ENCODE measurements around the gene RAB17. TPM values are rescaled to one million over a fixed set of nuclear protein-coding genes. Genes with fewer than 3 reads are reported as not detected.

Gene RAB17
- total RNA-seq, 2 donors from 2014 or later = 6.4 to 6.5 TPM

GRCh38 chr2:237574894-237575868 lies 15.4 kb downstream of the RAB17 start:
- ATAC-seq (ENCODE audit: insufficient number of reproducible peaks, low FRiP score, low read depth) = no peak
- TF ChIP-seq, protein P1, sequence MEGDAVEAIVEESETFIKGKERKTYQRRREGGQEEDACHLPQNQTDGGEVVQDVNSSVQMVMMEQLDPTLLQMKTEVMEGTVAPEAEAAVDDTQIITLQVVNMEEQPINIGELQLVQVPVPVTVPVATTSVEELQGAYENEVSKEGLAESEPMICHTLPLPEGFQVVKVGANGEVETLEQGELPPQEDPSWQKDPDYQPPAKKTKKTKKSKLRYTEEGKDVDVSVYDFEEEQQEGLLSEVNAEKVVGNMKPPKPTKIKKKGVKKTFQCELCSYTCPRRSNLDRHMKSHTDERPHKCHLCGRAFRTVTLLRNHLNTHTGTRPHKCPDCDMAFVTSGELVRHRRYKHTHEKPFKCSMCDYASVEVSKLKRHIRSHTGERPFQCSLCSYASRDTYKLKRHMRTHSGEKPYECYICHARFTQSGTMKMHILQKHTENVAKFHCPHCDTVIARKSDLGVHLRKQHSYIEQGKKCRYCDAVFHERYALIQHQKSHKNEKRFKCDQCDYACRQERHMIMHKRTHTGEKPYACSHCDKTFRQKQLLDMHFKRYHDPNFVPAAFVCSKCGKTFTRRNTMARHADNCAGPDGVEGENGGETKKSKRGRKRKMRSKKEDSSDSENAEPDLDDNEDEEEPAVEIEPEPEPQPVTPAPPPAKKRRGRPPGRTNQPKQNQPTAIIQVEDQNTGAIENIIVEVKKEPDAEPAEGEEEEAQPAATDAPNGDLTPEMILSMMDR (IDR thresholded peaks at IDR 0.05) = no peak
- Histone ChIP-seq H3K36me3 (no peaks in the 10 kb centered on the region), H3K4me3 (no peak overlapping the region), H3K27me3 (replicated peaks; ENCODE audit: insufficient read depth) (no peaks in the 10 kb centered on the region), H3K27ac (no peak overlapping the region), H3K9me3 (no peaks in the 10 kb centered on the region), H3K4me1 (ENCODE audit: control insufficient read depth in 1 of 2, low read depth in 2 of 2) (peaks cover 0 to 21% of the 10 kb centered on the region in 2 donors)
- no peak for DNase-seq (ENCODE audit: low spot score)

- no peaks in the 10 kb centered on the region for H3K9me3 ChIP-seq
- no peak overlapping the region for H3K27ac ChIP-seq
- peaks cover 0 to 21% of the 10 kb centered on the region in 2 donors for H3K4me1 ChIP-seq (ENCODE audit: control insufficient read depth in 1 of 2, low read depth in 2 of 2)
- ATAC-seq (ENCODE audit: insufficient number of reproducible peaks, low FRiP score, low read depth) = no peak
- H3K36me3 ChIP-seq = no peaks in the 10 kb centered on the region
- TF ChIP-seq, protein P1 (IDR thresholded peaks at IDR 0.05) = no peak
- no peak overlapping the region for H3K4me3 ChIP-seq
- no peaks in the 10 kb centered on the region for H3K27me3 ChIP-seq (replicated peaks; ENCODE audit: insufficient read depth)
- DNase-seq (ENCODE audit: low spot score) = no peak
Observed at GRCh38 chr2:237574467-237574866, 16.1 kb downstream of the RAB17 start.

- Histone ChIP-seq H3K4me1 (ENCODE audit: control insufficient read depth in 1 of 2, low read depth in 2 of 2) (peaks cover 0 to 21% of the 10 kb centered on the region in 2 donors), H3K9me3 (no peaks in the 10 kb centered on the region), H3K27me3 (replicated peaks; ENCODE audit: insufficient read depth) (no peaks in the 10 kb centered on the region), H3K4me3 (no peak overlapping the region), H3K36me3 (no peaks in the 10 kb centered on the region), H3K27ac (no peak overlapping the region)
- DNase-seq (ENCODE audit: low spot score) (no peak), ATAC-seq (ENCODE audit: insufficient number of reproducible peaks, low FRiP score, low read depth) (no peak)
- TF ChIP-seq, protein P1 (IDR thresholded peaks at IDR 0.05) = no peak
Observed at GRCh38 chr2:237573721-237574415, 16.7 kb downstream of the RAB17 start.

DNA sequence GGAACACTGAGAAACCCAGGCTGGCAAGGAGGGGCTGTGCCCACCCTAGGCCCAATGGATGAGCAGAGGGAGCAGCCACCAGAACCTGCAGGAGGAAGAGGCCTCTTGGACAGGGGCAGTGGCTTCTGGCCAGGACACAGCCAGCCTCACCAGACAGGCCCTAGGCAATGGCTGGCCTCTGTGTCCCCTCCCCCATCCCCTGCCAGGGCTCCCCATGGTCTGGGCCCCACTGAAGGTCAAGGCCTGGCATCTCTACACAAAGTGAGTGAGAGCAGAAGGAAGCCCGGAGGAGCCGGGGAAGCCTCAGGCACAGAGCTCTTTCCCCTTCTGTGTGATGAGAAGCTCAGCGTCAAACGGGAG lies 17.8 kb downstream of the RAB17 start:
- ATAC-seq (ENCODE audit: insufficient number of reproducible peaks, low FRiP score, low read depth) (no peak), DNase-seq (ENCODE audit: low spot score) (no peak)
- H3K36me3 ChIP-seq = no peaks in the 10 kb centered on the region
- H3K27me3 ChIP-seq (replicated peaks; ENCODE audit: insufficient read depth) = no peaks in the 10 kb centered on the region
- no peak overlapping the region for H3K4me3 ChIP-seq
- H3K27ac ChIP-seq = no peak overlapping the region
- H3K9me3 ChIP-seq = no peaks in the 10 kb centered on the region
- peaks cover 0 to 21% of the 10 kb centered on the region in 2 donors for H3K4me1 ChIP-seq (ENCODE audit: control insufficient read depth in 1 of 2, low read depth in 2 of 2)
- TF ChIP-seq, protein P1 (IDR thresholded peaks at IDR 0.05) = no peak

All from thoracic aorta (tissue), 2 donors.